SK-N-MC (cell line): ENCODE data around the gene NOTCH4.
A peak's percentile ranks its signal among the peaks of the same experiment; 100 is the strongest.

Source experiments
- DNase-seq: peaks from one replicate; pipeline ENCODE4 v3.0.0-alpha.2; 2011; ENCODE audit warnings: low read depth, low spot score
- H3K27ac ChIP-seq: fragments of 200-600 bp; sonication (generic); 2 replicates; pipeline ENCODE4 v1.5.1; 2016; ENCODE audit warnings: mixed run types
- H3K36me3 ChIP-seq: fragments of 200-600 bp; sonication (generic); 2 replicates; pipeline ENCODE4 v1.6.1; 2017; ENCODE audit warnings: antibody characterized with exemption, low read length, mixed read lengths; ENCODE audit not compliant: insufficient read depth
- H3K4me3 ChIP-seq: fragments of 200-600 bp; sonication (generic); 2 replicates; pipeline ENCODE4 v1.5.1; 2016
- H3K9ac ChIP-seq: fragments of 200-600 bp; sonication (generic); 2 replicates; pipeline ENCODE4 v1.8.0; 2017; ENCODE audit warnings: mixed run types, mixed read lengths; ENCODE audit not compliant: insufficient read length
- H3K9me3 ChIP-seq: fragments of 200-600 bp; sonication (generic); 2 replicates; pipeline ENCODE4 v1.6.1; 2017; ENCODE audit warnings: low read depth, mild to moderate bottlenecking, antibody characterized with exemption, low read length, moderate library complexity, mixed read lengths
- EZH2 ChIP-seq: fragments of 200-600 bp; sonication (generic); IDR thresholded peaks from one replicate; pipeline ENCODE4 v1.6.1; 2017; ENCODE audit warnings: antibody characterized with exemption
- FOXP2 ChIP-seq: optimal IDR thresholded peaks from 2 replicates; pipeline ENCODE3; 2011; ENCODE audit warnings: mild to moderate bottlenecking, moderate library complexity; ENCODE audit not compliant: insufficient read depth; ENCODE audit errors: extremely low read length, control extremely low read depth
- POLR2AphosphoS5 ChIP-seq: IDR thresholded peaks from 2 replicates; pipeline ENCODE4 v1.6.1; 2012; ENCODE audit warnings: mild to moderate bottlenecking, low read depth, low read length, borderline replicate concordance

NOTCH4 gene

DNA sequence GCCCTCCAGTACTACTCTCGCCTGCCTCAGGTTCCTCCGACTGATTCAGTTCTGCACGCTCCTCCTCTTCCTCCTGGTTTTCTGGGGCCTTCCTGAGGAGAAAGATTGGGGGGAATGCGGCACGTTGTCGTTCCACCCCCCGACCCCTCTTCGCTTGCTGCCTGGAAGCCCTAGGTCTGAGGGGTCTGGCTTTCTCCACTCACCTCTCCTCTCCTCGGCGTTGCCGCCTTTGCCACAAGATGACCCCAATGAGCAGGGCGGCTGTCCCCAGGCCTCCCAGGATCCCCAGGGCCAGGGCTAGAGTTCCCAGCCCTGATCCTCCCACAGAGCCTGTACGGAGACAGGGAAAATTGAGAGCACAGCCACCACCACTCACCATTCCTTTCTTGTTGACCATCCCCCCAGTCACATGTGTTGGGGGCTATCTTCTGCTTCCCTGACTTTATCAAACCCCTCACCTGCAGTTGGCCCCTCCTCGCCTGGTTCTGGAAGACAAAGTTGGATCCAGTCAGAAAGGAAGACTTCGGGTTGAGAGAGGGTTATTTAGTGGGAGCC, 42.6 kb downstream of the NOTCH4 start:
- Histone ChIP-seq H3K9me3 (no peaks in the 10 kb centered on the region), H3K27ac (no peak overlapping the region), H3K36me3 (peaks cover 25% of the 10 kb centered on the region; the same call in 1 of the 2 replicates), H3K9ac (no peak overlapping the region), H3K4me3 (no peak overlapping the region)
- TF ChIP-seq EZH2 (no peak), FOXP2 (no peak), POLR2AphosphoS5 (no peak)
- no peak for DNase-seq

DNA sequence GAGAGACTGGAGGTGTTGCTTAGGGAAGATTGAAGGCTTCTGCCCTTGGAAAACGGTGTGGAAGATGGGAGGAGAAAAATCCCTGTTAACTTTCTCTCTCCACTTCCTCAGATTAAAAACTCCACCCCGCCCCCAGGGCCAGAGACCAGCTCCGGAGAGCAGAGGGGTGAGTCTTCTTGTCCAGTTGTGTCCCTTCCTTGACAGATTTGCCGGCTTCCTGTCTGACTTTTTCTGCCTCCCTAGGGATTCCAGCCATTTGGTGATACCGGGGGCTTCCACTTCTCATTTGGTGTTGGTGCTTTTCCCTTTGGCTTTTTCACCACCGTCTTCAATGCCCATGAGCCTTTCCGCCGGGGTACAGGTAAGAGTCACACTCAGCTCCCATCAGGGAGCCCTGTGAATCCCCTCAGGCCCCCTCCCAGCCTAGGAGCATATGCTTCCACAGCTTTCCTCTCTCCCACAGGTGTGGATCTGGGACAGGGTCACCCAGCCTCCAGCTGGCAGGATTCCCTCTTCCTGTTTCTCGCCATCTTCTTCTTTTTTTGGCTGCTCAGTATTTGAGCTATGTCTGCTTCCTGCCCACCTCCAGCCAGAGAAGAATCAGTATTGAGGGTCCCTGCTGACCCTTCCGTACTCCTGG, 44.0 kb downstream of the NOTCH4 start:
- Histone ChIP-seq H3K4me3 (no peak overlapping the region), H3K9ac (no peak overlapping the region), H3K9me3 (no peaks in the 10 kb centered on the region), H3K27ac (no peak overlapping the region), H3K36me3 (peaks cover 25% of the 10 kb centered on the region; the same call in 1 of the 2 replicates)
- TF ChIP-seq POLR2AphosphoS5, result no peak
- TF ChIP-seq FOXP2, result no peak
- TF ChIP-seq EZH2, result no peak
- no peak for DNase-seq

DNA sequence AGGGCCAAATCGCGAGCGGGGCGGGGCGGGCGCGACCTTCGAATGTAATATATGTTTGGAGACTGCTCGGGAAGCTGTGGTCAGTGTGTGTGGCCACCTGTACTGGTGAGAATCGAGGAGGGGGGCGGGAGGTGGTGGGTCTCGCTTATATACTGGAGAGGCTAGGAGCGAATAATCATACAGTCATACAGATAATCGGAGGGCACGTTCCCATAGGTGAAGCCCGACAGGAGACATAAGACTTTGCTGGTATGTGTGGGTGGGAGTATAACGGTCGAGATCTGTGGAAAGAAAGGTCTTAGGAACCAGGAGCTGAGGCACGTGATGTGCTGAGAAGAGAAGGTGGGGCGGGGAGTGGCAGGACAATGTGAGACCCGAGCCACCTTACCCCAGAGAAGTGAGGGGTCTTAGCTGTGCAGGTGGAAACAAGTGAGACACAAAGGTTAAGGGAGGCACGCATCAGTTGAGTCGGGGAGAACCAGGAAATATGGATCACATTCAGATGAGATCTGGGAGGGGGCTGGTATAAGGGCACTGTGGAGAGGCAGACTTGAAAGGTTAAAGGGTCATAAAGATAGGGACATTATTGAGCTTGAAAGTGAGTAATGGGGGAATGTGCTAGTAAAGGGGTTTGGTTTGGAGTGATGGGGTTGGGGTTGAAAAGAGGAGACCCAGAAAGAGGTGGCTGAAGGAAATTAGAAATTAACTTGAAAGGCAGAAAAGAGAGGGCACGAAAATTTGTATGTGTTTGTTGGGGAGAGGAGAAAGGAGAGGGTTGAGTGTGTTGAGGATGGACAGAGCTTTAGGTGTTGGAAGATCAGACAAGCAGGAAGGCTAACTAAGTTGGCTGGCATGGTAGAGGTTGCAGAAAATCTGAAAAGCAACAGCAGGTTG, 45.1 kb downstream of the NOTCH4 start:
- Histone ChIP-seq H3K36me3 (peaks cover 25% of the 10 kb centered on the region; the same call in 1 of the 2 replicates), H3K9me3 (no peaks in the 10 kb centered on the region), H3K27ac (no peak overlapping the region), H3K4me3 (peak overlapping the region; percentile 89), H3K9ac (peak overlapping the region; percentile 93)
- TF ChIP-seq FOXP2, result no peak
- no peak for TF ChIP-seq POLR2AphosphoS5
- no peak for TF ChIP-seq EZH2
- DNase-seq, result no peak

DNA sequence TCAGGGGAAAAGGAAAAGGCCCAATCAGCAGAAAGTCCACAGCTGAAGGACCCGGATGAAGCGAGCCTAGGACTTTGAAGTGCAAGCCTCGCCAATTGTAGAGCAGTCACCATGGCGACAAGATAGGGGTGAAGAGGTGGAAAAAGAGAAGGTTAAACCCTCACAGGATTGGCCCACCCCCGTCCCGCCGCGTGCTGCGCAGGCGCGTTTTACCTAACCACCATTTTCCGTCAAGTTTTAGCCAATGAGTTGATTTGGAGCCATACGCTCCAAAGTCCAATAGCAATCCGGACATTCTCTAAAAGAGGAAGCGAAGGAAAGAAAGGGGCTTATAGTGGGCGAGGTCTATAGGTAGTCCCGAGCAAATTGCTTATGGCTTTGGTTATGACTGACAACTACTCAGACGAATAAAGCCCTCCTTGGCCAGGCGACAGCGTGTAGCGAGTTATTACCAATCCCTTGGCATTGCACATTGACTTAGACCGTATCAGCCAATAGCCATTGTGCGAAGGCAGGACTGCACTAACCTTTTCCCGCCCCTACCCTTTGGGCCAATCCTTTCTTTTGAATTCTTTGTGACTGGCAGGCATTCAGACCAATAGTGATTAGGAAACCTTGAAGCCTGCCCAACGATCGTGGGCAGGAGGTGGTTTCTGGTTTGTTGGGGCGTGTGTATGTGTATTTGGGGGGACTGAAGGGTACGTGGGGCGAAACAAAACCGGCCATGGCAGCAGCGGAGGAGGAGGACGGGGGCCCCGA, 45.9 kb downstream of the NOTCH4 start, which contains the start of gene RNF5:
Gene RNF5 (plus strand): TSS at position 618 of the 759 bp plus-strand sequence. CDS start 107 bp downstream, at position 725.
- H3K27ac ChIP-seq, result peak within 1 kb of the TSS; percentile 99

DNA sequence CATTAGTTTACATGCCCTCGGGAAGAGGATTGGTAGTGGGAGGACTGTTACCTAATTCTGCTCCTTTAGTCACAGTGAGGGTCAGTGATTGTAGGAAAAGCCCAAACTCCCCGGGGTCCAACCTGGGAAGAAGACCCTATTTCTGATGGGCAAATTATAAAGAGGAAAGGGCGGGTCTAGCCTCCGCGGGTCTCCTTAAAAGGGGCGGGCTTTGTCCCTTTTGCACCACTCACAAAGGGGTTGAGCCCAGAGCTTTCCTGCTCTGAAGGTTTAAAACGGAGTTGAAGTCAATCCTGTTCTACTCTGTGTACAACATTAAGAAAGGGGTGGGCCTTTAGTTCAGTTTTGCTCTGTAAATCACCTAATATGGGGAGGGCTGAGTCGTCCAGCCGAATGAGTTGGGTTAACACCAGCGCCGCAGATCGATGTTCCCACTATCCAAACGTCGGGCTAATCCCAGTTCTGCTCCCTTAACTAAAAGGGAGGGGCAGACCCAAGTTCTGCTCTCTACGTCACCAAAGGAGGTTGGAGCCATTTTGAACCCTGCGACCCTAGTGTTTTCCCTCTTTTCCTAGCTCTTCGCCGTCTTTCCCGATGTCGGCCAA, 46.6 kb downstream of the NOTCH4 start:
- Histone ChIP-seq H3K27ac (peak overlapping the region; percentile 99), H3K36me3 (peaks cover 11% of the 10 kb centered on the region; the same call in 1 of the 2 replicates), H3K9ac (peak overlapping the region; percentile 92), H3K4me3 (peak overlapping the region; percentile 89), H3K9me3 (no peaks in the 10 kb centered on the region)
- TF ChIP-seq POLR2AphosphoS5 (peak; percentile 69), EZH2 (no peak), FOXP2 (peak; percentile 43)
- DNase-seq, result no peak

More for the DNA sequence above, 45.9 kb downstream of the NOTCH4 start, which contains the start of gene RNF5:
- peaks cover 17% of the 10 kb centered on the region; the same call in 1 of the 2 replicates for H3K36me3 ChIP-seq
- TF ChIP-seq EZH2 (no peak), FOXP2 (no peak), POLR2AphosphoS5 (no peak; the same call in 1 of the 2 replicates)
- H3K9me3 ChIP-seq, result no peaks in the 10 kb centered on the region
- DNase-seq, result peak; percentile 100
- H3K4me3 ChIP-seq, result peak within 1 kb of the TSS; percentile 89
- H3K9ac ChIP-seq, result peak within 1 kb of the TSS; percentile 93

DNA sequence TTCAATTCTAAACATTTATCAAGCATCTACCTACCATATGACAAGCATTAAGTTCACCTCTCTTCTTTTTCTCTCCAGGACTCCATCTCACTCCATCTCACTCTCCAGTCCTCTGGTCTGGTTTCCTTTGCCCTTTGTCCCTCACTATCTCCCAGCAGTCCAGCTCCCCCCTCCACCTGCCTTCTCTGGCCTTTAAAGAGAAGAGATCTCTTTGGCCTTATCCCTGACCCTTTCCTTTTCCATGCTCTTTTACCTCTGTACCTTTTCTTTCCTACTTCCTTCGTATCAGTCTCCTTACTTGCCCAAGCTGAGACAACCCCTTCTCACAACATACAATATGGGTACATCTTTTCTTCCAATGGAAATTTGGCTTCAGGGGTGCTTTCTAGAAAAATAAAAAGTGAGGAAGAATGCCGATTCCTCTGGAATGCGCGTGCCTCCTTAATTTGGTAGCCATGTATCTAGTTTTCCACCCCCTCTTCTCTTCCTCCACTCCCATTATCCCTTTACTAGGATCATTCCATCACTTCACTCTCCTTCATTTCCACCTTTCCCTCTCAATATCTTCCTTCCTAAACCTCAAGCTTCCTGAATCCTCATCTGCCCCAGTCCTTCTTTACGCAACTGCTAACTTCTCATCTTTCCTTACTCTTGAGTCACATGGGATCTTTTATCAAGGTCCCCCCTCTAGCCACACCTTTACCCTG, 47.2 kb downstream of the NOTCH4 start:
- peaks cover 10% of the 10 kb centered on the region; the same call in 1 of the 2 replicates for H3K36me3 ChIP-seq
- no peak for DNase-seq
- TF ChIP-seq POLR2AphosphoS5, result no peak
- TF ChIP-seq EZH2, result no peak
- no peak for TF ChIP-seq FOXP2
- peak overlapping the region; percentile 99 for H3K27ac ChIP-seq
- H3K9ac ChIP-seq, result peak overlapping the region; percentile 92
- no peaks in the 10 kb centered on the region for H3K9me3 ChIP-seq
- peak overlapping the region; percentile 89 for H3K4me3 ChIP-seq

DNA sequence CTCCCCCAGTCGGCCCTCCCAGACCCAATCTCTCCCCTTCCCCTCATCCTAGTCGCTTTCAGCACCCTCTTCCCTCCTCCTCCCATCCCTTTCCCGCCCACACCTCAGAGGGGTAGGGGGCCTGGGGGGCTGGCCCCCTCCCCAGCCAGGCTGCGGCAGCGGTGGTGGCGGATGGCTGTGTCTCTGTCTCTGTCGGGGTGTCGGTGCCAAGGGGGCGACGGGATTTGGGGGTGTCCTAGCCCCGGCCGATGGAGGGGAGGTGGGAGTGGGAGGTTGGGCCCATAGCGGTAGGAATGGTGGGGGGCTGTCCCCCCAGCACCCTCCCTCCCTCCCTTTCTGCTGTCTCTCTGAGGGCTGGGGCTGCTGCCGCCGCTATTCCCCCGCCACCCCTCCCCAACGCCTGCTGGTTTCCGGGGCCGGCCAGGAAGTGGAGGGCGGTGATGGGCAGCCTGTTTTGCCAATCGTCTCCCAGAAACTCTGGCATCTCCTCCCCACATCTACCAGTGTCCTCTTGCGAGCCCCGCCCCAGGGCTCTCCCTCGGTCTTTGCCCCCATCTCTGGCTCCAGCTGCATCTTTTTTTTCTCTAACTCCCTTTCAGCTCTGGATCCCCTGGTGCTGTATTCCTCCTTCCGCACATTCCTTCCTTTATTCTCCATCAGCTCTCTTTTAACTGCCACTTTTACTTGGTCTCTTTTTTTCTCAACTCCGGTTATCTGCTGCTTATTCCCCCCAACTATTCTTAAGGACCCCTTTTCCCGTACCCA, 48.0 kb downstream of the NOTCH4 start, which contains the start of gene AGPAT1:
Gene AGPAT1 (minus strand): TSS at position 374 of the 765 bp plus-strand sequence. CDS start 4,588 bp downstream, outside the sequence.
- Histone ChIP-seq H3K9ac (peak within 1 kb of the TSS; percentile 95), H3K9me3 (no peaks in the 10 kb centered on the region), H3K27ac (peak within 1 kb of the TSS; percentile 99), H3K36me3 (peaks cover 12% of the 10 kb centered on the region; the same call in 1 of the 2 replicates), H3K4me3 (peak within 1 kb of the TSS; percentile 89)
- DNase-seq, result no peak
- TF ChIP-seq POLR2AphosphoS5, result peak; percentile 86
- no peak for TF ChIP-seq EZH2
